Stimulated activated CD4-positive, alpha-beta T cell treated with anti-CD3 and anti-CD28 coated beads, Interleukin-15, amount 100 ng/mL, for 1 hour (primary cell): Measurements from ENCODE around the gene GLDN.

Experiments
- DNase-seq, 2 donors: peaks; one replicate each; pipeline ENCODE4 v3.0.0-alpha.2; 2020; ENCODE audit warnings: low read depth in 1 of 2, low spot score in 1 of 2

The GLDN gene

DNA sequence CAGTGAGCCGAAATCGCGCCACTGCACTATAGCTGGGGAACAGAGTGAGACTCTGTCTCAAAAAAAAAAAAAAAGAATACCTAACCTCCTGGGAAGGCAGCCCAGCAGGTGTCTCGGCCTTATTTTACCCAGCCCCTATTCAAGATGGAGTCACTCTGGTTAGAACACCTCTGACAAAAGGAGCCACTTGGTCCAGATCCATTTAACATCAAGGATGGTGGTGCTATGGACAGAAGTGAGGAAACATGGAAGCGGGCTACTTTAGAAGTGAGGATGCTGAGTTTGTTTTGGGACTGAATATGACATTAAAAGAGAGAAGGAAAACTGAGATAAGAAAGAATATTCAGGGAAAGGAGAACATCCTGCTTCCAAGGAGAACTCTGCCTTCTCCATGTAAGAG is 14.7 kb downstream of the GLDN start:
- DNase-seq: no peak

- no peak for DNase-seq
Measured at GRCh38 chr15:51356983-51357382, 15.5 kb downstream of the GLDN start.

DNA sequence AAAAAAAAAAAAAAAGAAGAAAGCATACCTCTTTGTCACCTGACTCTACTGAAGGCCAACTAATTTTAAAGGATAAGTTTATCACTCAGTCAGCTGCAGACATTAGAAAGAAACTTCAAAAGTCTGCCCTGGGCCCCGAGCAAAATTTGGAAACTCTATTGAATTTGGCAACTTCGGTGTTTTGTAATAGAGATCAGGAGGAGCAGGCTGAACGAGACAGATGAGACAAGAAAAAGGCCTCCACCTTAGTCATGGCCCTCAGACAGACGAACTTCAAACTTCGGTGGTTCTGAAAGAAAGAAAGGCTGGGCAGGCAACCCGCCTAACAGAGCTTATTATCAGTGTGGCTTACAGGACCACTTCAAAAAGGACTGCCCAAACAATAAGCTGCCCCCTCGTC is 18.5 kb downstream of the GLDN start:
- DNase-seq: no peak

- no peak for DNase-seq
Measured at GRCh38 chr15:51363383-51363782, 21.9 kb downstream of the GLDN start.

GRCh38 chr15:51365417-51365816 is 24.0 kb downstream of the GLDN start:
- DNase-seq: no peak

- DNase-seq: no peak
Measured at GRCh38 chr15:51366071-51366470, 24.6 kb downstream of the GLDN start.

- DNase-seq: no peak
Measured at GRCh38 chr15:51366920-51367319, 25.5 kb downstream of the GLDN start.

GRCh38 chr15:51367322-51367976 is 26.0 kb downstream of the GLDN start:
- no peak for DNase-seq

DNA sequence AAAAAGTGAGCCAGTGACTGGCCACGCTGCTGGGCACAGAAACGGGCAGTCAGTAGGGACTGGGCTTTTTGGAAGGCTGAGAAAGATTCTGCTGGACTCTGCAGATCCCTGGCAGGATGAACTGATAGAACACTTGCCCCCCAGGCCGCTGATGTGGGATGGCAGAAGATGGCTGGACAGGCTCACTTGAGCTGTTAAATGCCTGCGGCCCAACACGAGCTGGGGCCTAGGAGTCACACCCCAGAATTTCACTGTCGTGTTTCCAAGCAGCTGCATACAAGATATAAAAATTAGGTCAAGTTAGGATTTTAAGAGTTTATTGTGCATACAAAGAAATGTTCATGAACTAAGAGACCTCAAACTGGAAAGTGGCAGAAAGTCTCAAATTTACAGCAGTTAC is 26.9 kb downstream of the GLDN start:
- DNase-seq: no peak

- no peak for DNase-seq
Measured at GRCh38 chr15:51368751-51369450, 27.4 kb downstream of the GLDN start.

- no peak for DNase-seq
Measured at GRCh38 chr15:51369451-51369761, 28.0 kb downstream of the GLDN start.

GRCh38 chr15:51371266-51371665 is 29.8 kb downstream of the GLDN start:
- DNase-seq: no peak

DNA sequence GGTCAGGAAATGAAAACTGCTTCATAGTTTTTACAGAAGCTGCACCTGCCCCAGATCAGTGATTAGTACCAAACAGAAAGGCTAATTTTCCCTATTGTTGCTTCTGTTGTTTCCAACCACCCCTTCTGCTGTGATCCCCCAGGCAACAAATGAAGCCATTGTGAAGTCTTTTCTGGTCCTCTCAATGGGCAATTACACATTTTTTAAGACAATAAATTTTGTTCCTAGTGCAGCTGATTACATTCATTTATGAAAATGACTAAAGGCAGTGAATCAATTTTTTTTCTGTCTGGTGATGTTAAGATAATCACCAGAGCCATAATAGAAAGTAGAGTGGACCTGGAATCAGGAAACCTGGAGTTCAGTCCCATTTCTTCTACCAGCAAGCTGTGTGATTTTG is 32.7 kb downstream of the GLDN start:
- no peak for DNase-seq

GRCh38 chr15:51375966-51376640 is 34.6 kb downstream of the GLDN start:
- no peak for DNase-seq

DNA sequence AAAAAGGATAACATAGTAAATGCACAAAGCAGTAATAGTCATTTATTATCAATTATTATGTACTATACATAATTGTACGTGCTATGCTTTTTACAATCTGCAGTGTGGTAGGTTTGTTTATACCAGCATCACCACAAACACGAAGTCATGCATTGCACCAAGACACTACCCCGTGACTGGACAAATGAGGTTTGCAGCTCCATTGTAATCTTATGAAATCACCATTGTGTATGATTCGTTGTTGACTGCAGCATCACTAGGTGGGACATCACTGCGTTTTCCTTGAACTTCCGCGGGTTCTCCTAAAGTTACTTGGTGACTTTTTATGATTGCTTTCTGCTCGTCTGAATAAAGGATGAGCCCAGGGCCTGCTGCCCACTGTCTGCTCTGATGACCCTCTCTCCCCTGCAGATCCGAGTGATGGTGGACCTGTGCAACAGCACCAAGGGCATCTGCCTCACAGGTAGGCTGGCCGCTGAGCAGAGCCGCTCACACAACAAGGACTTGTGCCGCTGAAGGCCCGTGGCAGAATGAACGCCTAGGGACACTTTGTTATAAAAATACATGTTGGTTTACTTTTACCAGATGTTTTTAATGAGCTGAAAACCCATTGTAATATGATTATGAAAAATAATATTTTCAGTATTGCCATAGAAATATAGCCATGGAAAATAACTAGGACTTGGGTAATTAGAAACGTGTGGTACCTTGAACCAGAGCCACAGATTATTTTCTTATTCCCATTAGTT is 35.8 kb downstream of the GLDN start:
- no peak for DNase-seq

DNA sequence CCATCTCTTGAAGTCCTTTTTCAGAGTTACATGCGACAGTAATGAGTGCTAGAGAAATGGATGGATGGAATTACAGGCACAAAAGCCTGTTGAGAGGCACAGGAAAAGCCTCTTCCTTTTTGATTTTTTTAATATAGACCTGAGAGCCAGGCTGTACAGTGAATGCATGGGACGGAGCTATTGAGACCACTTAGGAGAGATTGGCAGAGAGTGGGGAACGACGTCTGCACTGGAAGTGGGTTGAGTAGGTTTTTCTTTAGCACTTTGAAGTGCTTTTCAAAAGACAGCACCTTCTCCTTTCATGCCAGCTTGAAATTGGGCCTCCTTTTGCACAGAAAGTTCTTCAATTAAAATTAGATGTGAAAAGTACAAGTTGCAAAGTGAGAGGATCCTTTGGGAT is 37.0 kb downstream of the GLDN start:
- no peak for DNase-seq

- no peak for DNase-seq
Measured at GRCh38 chr15:51379390-51379789, 37.9 kb downstream of the GLDN start.

DNA sequence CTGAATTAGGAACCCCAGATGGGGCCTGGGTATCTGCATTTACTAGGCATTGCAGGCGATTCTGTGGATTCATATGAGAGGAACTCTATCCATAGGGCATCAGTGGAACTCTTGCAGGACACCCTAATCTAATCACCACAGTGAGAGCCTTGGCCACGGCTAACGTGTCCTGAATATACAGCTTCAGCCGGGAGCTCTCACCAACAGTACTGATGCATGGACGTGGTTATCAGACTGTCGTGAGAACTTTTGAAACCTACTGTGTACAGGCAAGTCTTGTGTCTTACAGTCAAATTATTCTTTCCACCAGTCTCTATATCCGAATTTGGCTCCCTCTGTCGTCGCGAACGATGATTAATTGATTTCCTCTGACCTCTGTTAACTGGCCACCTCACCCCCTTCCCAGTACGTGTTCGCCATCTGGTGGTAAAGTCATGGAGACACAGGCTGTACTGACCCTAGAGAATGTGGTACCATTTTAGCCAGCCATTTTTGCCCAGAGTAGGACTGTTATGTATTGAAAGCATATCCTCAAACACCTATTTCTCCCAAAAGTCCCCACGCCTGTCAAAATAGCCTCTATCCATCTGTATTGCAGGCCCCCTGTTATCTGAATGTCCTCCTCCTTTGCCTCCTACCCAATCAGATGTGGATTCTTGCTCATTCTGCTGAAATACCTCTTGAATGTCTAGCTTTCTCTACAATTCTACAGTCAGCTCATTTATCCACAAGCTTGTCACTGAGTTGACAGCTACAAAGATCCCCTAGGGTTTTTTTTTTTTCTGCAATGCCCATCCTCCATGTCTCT is 39.7 kb downstream of the GLDN start:
- DNase-seq: no peak

DNA sequence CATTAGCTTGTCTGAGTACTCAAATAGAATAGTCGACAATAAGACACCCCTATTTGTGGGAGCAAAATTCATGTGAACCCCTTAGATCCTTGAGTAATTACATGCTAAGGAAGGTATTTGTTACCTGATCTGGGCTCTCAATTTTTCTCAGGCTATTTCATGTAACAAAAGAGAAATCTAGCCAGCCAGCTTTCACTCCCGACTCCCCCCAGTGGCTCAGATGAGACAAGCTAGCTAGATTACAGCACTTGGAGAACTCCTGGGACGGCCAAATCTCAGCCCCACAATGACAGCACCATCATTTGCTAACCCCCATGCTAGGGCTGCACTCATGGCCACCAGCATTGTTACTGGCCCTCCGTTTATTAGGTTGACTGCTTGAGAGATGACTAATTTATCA is 41.3 kb downstream of the GLDN start:
- DNase-seq: no peak

DNA sequence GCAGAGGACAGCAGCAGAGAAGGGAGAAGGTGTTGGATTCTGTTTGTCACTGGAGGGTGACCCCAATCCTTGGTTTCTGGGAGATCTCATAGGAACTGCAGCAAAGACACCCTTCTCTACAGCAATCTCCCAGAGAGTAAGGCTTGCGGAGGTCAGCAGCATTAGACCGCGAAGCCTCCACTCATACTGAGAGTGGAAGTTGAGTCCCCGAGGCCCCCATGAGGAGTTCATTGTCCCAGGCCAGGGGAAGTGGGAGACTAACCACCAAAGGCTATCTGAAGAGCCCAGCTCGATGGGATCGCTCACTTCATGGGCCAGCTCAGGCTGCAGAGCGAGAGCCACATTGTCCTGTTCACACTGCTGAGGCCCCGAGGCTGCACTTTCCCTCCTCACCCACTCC is 44.6 kb downstream of the GLDN start:
- DNase-seq: no peak

GRCh38 chr15:51386486-51386885 is 45.0 kb downstream of the GLDN start:
- no peak for DNase-seq
